GM18526 (cell line): Measurements from ENCODE around the gene MRPL4.

Experiments used
- POLR2A ChIP-seq: IDR thresholded peaks from 3 replicates; pipeline ENCODE4 v1.6.1; 2011; ENCODE audit not compliant: insufficient read length; ENCODE audit errors: extremely low read depth

Gene MRPL4

GRCh38 chr19:10252707-10253106 is 693 bp downstream of the MRPL4 start:
- no peak for TF ChIP-seq POLR2A

- TF ChIP-seq POLR2A, result no peak
Observed at GRCh38 chr19:10254244-10254643, 2.2 kb downstream of the MRPL4 start.

- TF ChIP-seq POLR2A, result no peak
Observed at GRCh38 chr19:10255358-10255757, 3.3 kb downstream of the MRPL4 start.

GRCh38 chr19:10256551-10256950 is 4.5 kb downstream of the MRPL4 start:
- TF ChIP-seq POLR2A, result no peak

GRCh38 chr19:10256970-10257615 is 5.1 kb downstream of the MRPL4 start:
- TF ChIP-seq POLR2A, result no peak

GRCh38 chr19:10258080-10258710 is 6.2 kb downstream of the MRPL4 start:
- no peak for TF ChIP-seq POLR2A

- TF ChIP-seq POLR2A, result no peak
Observed at GRCh38 chr19:10259162-10259905, 7.3 kb downstream of the MRPL4 start.

GRCh38 chr19:10260141-10260584 is 8.1 kb downstream of the MRPL4 start:
- TF ChIP-seq POLR2A, result no peak

GRCh38 chr19:10262771-10263170 is 10.8 kb downstream of the MRPL4 start:
- no peak for TF ChIP-seq POLR2A

- TF ChIP-seq POLR2A, result no peak
Observed at GRCh38 chr19:10266706-10267105, 14.7 kb downstream of the MRPL4 start.

- TF ChIP-seq POLR2A, result no peak
Observed at GRCh38 chr19:10268071-10268470, 16.1 kb downstream of the MRPL4 start.

- peak; percentile 12 for TF ChIP-seq POLR2A
Observed at GRCh38 chr19:10269333-10270179, 17.5 kb downstream of the MRPL4 start.

GRCh38 chr19:10270180-10270615 is 18.2 kb downstream of the MRPL4 start:
- peak; percentile 21 for TF ChIP-seq POLR2A

GRCh38 chr19:10270616-10271394 is 18.8 kb downstream of the MRPL4 start, which contains the start of gene ICAM1:
TSS of gene ICAM1 (plus strand) at chr19:10271120. CDS start at chr19:10271160, 40 bp downstream.
- TF ChIP-seq POLR2A, result peak; percentile 99
